CD14-positive monocyte (primary cell): Measurements from ENCODE around the gene TMEM132D. TPM values are rescaled to one million over a fixed set of nuclear protein-coding genes. Genes with fewer than 3 reads are reported as not detected.

Experiments used
- DNase-seq, 3 donors: peaks; one replicate each; pipeline ENCODE4 v3.0.0-alpha.2; 2011 to 2022
- H2AFZ ChIP-seq: 2 replicates; pipeline ENCODE4 v1.6.0; 2012; ENCODE audit warnings: mild to moderate bottlenecking, low read depth, low read length, inconsistent platforms; ENCODE audit not compliant: insufficient read depth, poor library complexity, severe bottlenecking
- H3K27ac ChIP-seq, 2 donors: 1 replicate in 1 of 2; 2 replicates in 1 of 2; pipeline ENCODE4 v1.5.1; 2012 to 2013; ENCODE audit warnings: low read length in 2 of 2, control low read depth in 1 of 2, inconsistent platforms in 1 of 2, low read depth in 1 of 2, mild to moderate bottlenecking in 1 of 2
- H3K27me3 ChIP-seq, 2 donors: one replicate each; pipeline versions ENCODE4 v1.6.0 to v1.6.1; 2011 to 2013; ENCODE audit warnings: low read length in 2 of 2; ENCODE audit not compliant: control insufficient read depth in 2 of 2, insufficient read depth in 2 of 2
- H3K36me3 ChIP-seq, 2 donors: replicated peaks in 1 of 2; 1 replicate in 1 of 2; 2 replicates in 1 of 2; pipeline versions ENCODE4 v1.5.1 to v1.6.1; 2012 to 2013; ENCODE audit warnings: low read length in 2 of 2, control low read depth in 1 of 2, inconsistent platforms in 1 of 2, mild to moderate bottlenecking in 1 of 2; ENCODE audit not compliant: insufficient read depth in 2 of 2, control insufficient read depth in 1 of 2
- H3K4me1 ChIP-seq, 2 donors: 1 replicate in 1 of 2; 2 replicates in 1 of 2; pipeline versions ENCODE4 v1.5.1 to v1.6.1; 2012 to 2013; ENCODE audit warnings: low read length in 2 of 2, control low read depth in 1 of 2, inconsistent platforms in 1 of 2, mild to moderate bottlenecking in 1 of 2, moderate library complexity in 1 of 2; ENCODE audit not compliant: insufficient read depth in 2 of 2, control insufficient read depth in 1 of 2
- H3K4me2 ChIP-seq: replicated peaks from 2 replicates; pipeline ENCODE3; 2012; ENCODE audit warnings: low read length, moderate library complexity, mild to moderate bottlenecking; ENCODE audit not compliant: poor library complexity, severe bottlenecking; ENCODE audit errors: extremely low read depth
- H3K4me3 ChIP-seq, 3 experiments: fragments of 200-600 bp in 1 of 3; sonication (generic) in 1 of 3; replicated peaks in 1 of 3; 1 replicate in 2 of 3; 2 replicates in 1 of 3; pipeline ENCODE4 v1.5.1; 2011 to 2013; ENCODE audit warnings: low read length in 3 of 3, mild to moderate bottlenecking in 3 of 3, control low read depth in 2 of 3, low read depth in 2 of 3, inconsistent platforms in 1 of 3, moderate library complexity in 1 of 3
- H3K79me2 ChIP-seq: 2 replicates; pipeline ENCODE4 v1.6.0; 2012; ENCODE audit warnings: mild to moderate bottlenecking, control low read depth, inconsistent platforms, low read length, moderate library complexity; ENCODE audit not compliant: insufficient read depth
- H3K9ac ChIP-seq: 2 replicates; pipeline ENCODE4 v1.6.0; 2017; ENCODE audit warnings: low read length, mild to moderate bottlenecking; ENCODE audit not compliant: insufficient read depth, poor library complexity, severe bottlenecking
- H3K9me3 ChIP-seq, 2 donors: replicated peaks in 1 of 2; 1 replicate in 1 of 2; 2 replicates in 1 of 2; pipeline versions ENCODE4 v1.5.1 to v1.6.1; 2012 to 2013; ENCODE audit warnings: low read length in 2 of 2, control low read depth in 1 of 2; ENCODE audit not compliant: control insufficient read depth in 1 of 2, insufficient read depth in 1 of 2
- H4K20me1 ChIP-seq: 2 replicates; pipeline ENCODE4 v1.6.0; 2012; ENCODE audit warnings: mild to moderate bottlenecking, low read length, control low read depth, moderate library complexity; ENCODE audit not compliant: insufficient read depth
- H3K27ac Mint-ChIP-seq, 7 donors: one replicate each; pipeline ENCODE4 v1.8.0; 2020; ENCODE audit warnings: mild to moderate bottlenecking in 7 of 7, mixed read lengths in 7 of 7, moderate library complexity in 6 of 7, inconsistent platforms in 2 of 7
- H3K27me3 Mint-ChIP-seq, 3 donors: one replicate each; pipeline ENCODE4 v1.8.0; 2021 to 2022; ENCODE audit warnings: low read depth in 3 of 3, mild to moderate bottlenecking in 3 of 3, mixed read lengths in 3 of 3, moderate library complexity in 3 of 3, inconsistent platforms in 1 of 3
- H3K36me3 Mint-ChIP-seq, 2 donors: one replicate each; pipeline ENCODE4 v1.8.0; 2020; ENCODE audit warnings: mixed read lengths in 2 of 2, inconsistent platforms in 1 of 2, mild to moderate bottlenecking in 1 of 2
- H3K4me1 Mint-ChIP-seq: one replicate; pipeline ENCODE4 v1.8.0; 2020; ENCODE audit warnings: mild to moderate bottlenecking, mixed read lengths
- H3K4me3 Mint-ChIP-seq, 2 donors: one replicate each; pipeline ENCODE4 v1.8.0; 2020; ENCODE audit warnings: mild to moderate bottlenecking in 2 of 2, mixed read lengths in 2 of 2, moderate library complexity in 1 of 2
- H3K9me3 Mint-ChIP-seq, 7 donors: one replicate each; pipeline ENCODE4 v1.8.0; 2020 to 2022; ENCODE audit warnings: mixed read lengths in 7 of 7, mild to moderate bottlenecking in 6 of 7, moderate library complexity in 6 of 7, inconsistent platforms in 2 of 7
- WGBS: methylation state at CpG from one replicate; pipeline ENCODE4 v1.1.5; 2013; ENCODE audit warnings: missing lambda C conversion rate; ENCODE audit not compliant: insufficient coverage; 5-methylcytosine and 5-hydroxymethylcytosine counted together
- intact Hi-C, 2 donors: fragments of 100-400 bp; cut with micrococcal nuclease; formaldehyde crosslinking; loops; one replicate each; pipeline versions ENCODE4 v1.15.0 to v1.15.1; 2023
- polyA plus RNA-seq, 3 donors: library from polyadenylated mRNA; depleted of rRNA in 1 of 3; unstranded in 2 of 3; stranded (reverse) in 1 of 3; fragments of 300-500 nt in 2 of 3; fragments of >200 nt in 1 of 3; fragmentation: Illumina TruSeq in 2 of 3; gene quantifications; 1 replicate in 2 of 3; 2 replicates in 1 of 3; pipeline ENCODE4 v1.2.3, GENCODE V29; 2012 to 2021
- TF ChIP-seq, protein P1 (sequence below): fragments of 200-600 bp; IDR thresholded peaks from one replicate; pipeline ENCODE4 v1.8.0; 2022; ENCODE audit warnings: antibody characterized with exemption, mild to moderate bottlenecking

The TMEM132D gene
- polyA plus RNA-seq, 3 donors, result 0.04 TPM; not detected in 2

DNA sequence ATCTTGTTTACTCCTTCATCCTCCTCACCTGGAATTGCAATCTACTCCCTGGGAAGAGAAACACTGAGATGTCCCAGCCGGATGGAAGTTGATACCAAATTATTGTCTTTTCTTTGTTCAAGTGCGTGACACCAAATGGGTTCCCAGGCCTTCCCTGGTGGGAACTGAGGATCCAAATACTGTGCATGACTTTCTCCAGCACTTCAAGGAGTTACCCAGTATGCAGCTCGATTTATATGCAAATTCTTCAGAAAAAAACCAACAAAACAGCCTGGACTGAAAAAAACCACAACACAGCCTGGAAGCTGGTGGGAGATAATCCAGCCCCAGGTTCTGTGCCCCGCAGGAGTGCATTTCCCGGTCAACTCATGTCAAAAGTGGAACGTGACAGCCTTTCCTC is 740.0 kb downstream of the TMEM132D start:
- DNase-seq, result no peak
- Histone ChIP-seq H3K27me3 (no peaks in the 10 kb centered on the region), H3K27ac (no peak overlapping the region), H4K20me1 (no peaks in the 10 kb centered on the region), H3K79me2 (no peaks in the 10 kb centered on the region), H3K4me2 (no peak overlapping the region), H3K4me1 (no peaks in the 10 kb centered on the region), H3K4me3 (no peak overlapping the region), H3K9me3 (peaks cover 14 to 17% of the 10 kb centered on the region in 2 donors), H3K36me3 (no peaks in the 10 kb centered on the region), H2AFZ (no peak overlapping the region), H3K9ac (no peak overlapping the region)
- WGBS, result 78% methylated on average over 5 of the region's 6 CpGs
- TF ChIP-seq, protein P1, sequence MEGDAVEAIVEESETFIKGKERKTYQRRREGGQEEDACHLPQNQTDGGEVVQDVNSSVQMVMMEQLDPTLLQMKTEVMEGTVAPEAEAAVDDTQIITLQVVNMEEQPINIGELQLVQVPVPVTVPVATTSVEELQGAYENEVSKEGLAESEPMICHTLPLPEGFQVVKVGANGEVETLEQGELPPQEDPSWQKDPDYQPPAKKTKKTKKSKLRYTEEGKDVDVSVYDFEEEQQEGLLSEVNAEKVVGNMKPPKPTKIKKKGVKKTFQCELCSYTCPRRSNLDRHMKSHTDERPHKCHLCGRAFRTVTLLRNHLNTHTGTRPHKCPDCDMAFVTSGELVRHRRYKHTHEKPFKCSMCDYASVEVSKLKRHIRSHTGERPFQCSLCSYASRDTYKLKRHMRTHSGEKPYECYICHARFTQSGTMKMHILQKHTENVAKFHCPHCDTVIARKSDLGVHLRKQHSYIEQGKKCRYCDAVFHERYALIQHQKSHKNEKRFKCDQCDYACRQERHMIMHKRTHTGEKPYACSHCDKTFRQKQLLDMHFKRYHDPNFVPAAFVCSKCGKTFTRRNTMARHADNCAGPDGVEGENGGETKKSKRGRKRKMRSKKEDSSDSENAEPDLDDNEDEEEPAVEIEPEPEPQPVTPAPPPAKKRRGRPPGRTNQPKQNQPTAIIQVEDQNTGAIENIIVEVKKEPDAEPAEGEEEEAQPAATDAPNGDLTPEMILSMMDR, result no peak
- Mint-ChIP-seq H3K36me3 (no peaks in the 10 kb centered on the region), H3K27ac (no peak overlapping the region), H3K27me3 (peaks cover 0 to 4% (median 3%) of the 10 kb centered on the region in 3 donors), H3K4me3 (no peak overlapping the region), H3K9me3 (peaks cover 9 to 21% (median 16%) of the 10 kb centered on the region in 7 donors), H3K4me1 (no peaks in the 10 kb centered on the region)
- intact Hi-C loops, result no loop called here

DNA sequence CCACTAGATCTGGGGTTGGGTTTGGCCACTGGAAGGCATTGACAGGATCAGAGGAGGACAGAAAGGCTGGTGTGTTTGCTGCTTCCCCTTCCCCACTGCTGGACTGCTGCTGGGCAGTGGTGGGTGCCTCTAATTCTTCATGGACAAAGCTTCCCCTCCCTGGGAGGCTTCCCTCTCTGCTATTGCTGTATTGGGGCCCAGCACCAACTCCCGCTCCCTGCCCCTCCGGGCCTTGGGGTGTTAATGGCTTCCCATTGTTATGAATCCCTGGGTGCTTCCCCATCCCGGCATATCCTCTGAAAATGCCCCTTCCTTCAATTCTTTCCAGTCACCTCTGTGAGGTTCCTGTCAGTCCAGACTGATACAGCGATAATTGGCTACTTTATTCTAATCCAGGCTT is 740.4 kb downstream of the TMEM132D start:
- 53% methylated on average over 3 of the region's 4 CpGs for WGBS

More for the DNA sequence above, 740.4 kb downstream of the TMEM132D start:
- Histone ChIP-seq H3K9me3 (peaks cover 14 to 17% of the 10 kb centered on the region in 2 donors), H3K4me1 (no peaks in the 10 kb centered on the region), H3K36me3 (no peaks in the 10 kb centered on the region), H4K20me1 (no peaks in the 10 kb centered on the region), H2AFZ (no peak overlapping the region), H3K4me3 (no peak overlapping the region), H3K27ac (no peak overlapping the region), H3K9ac (no peak overlapping the region), H3K4me2 (no peak overlapping the region), H3K79me2 (no peaks in the 10 kb centered on the region), H3K27me3 (no peaks in the 10 kb centered on the region)
- Mint-ChIP-seq H3K27ac (no peak overlapping the region), H3K27me3 (peaks cover 0 to 4% (median 3%) of the 10 kb centered on the region in 3 donors), H3K4me3 (no peak overlapping the region), H3K4me1 (no peaks in the 10 kb centered on the region), H3K9me3 (peaks cover 9 to 18% (median 12%) of the 10 kb centered on the region in 7 donors), H3K36me3 (no peaks in the 10 kb centered on the region)
- intact Hi-C loops, result no loop called here
- no peak for DNase-seq
- TF ChIP-seq, protein P1, result no peak
